PC-3 (cell line): Measurements from ENCODE around the gene RPS15. TPM values are rescaled to one million over a fixed set of nuclear protein-coding genes. Genes with fewer than 3 reads are reported as not detected.

Experiments
- ATAC-seq: fragments of 200-7000 bp; cut with Tn5 transposase; 2 replicates; pipeline ENCODE4 v1.9.1; 2020; ENCODE audit warnings: mild to moderate bottlenecking, moderate library complexity
- BruUV-seq: library from RNA; stranded (reverse); fragments of 400-500 nt; replicated peaks from 2 replicates; lab custom pipeline; 2021; lab: Mats Ljungman, UMichigan
- CTCF ChIA-PET: fragments of 300-600 bp; sonication (Branson Sonifier 250); formaldehyde crosslinking; loops from one replicate; lab custom pipeline; 2022; ENCODE audit warnings: antibody characterized with exemption; lab: Charles Lee
- POLR2A ChIA-PET: fragments of 300-600 bp; sonication (Branson Sonifier 250); formaldehyde crosslinking; loops from one replicate; lab custom pipeline; 2022; ENCODE audit warnings: antibody characterized with exemption; ENCODE audit not compliant: unreplicated experiment; lab: Charles Lee
- DNase-seq: peaks from one replicate; pipeline ENCODE4 v3.0.0-alpha.2; 2015
- H2AFZ ChIP-seq: fragments of 300-600 bp; sonication (generic); 2 replicates; pipeline ENCODE4 v1.6.0; 2016; ENCODE audit warnings: antibody characterized with exemption, low read length
- H3F3A ChIP-seq: fragments of 300-600 bp; sonication (generic); one replicate; pipeline ENCODE4 v1.6.0; 2017; ENCODE audit warnings: antibody characterized with exemption, low read length, control low read depth, mild to moderate bottlenecking; ENCODE audit not compliant: unreplicated experiment
- H3K27ac ChIP-seq: fragments of 300-600 bp; sonication (generic); 2 replicates; pipeline ENCODE4 v1.5.1; 2016; ENCODE audit warnings: mild to moderate bottlenecking, low read length
- H3K27me3 ChIP-seq: fragments of 300-600 bp; sonication (generic); 2 replicates; pipeline ENCODE4 v1.6.1; 2016; ENCODE audit warnings: low read length, mixed read lengths
- H3K36me3 ChIP-seq: fragments of 300-600 bp; sonication (generic); 2 replicates; pipeline ENCODE4 v1.6.1; 2016; ENCODE audit warnings: low read depth, mixed run types, low read length, mixed read lengths
- H3K4me1 ChIP-seq: fragments of 300-600 bp; sonication (generic); 2 replicates; pipeline ENCODE4 v1.5.1; 2016; ENCODE audit warnings: low read length; ENCODE audit not compliant: insufficient read depth
- H3K4me2 ChIP-seq: fragments of 300-600 bp; sonication (generic); 2 replicates; pipeline ENCODE4 v1.6.0; 2016; ENCODE audit warnings: low read length
- H3K4me3 ChIP-seq: fragments of 300-600 bp; sonication (generic); 2 replicates; pipeline ENCODE4 v1.5.1; 2016; ENCODE audit warnings: mild to moderate bottlenecking, low read length, mixed read lengths
- H3K79me2 ChIP-seq: fragments of 300-600 bp; sonication (generic); 2 replicates; pipeline ENCODE4 v1.6.1; 2017; ENCODE audit warnings: low read length, mixed read lengths
- H3K9ac ChIP-seq: fragments of 300-600 bp; sonication (generic); 2 replicates; pipeline ENCODE4 v1.6.0; 2016; ENCODE audit warnings: mild to moderate bottlenecking, low read length
- H3K9me2 ChIP-seq: fragments of 300-600 bp; sonication (generic); replicated peaks from 2 replicates; pipeline ENCODE4 v1.6.1; 2016; ENCODE audit warnings: mixed run types, low read length, mixed read lengths
- H3K9me3 ChIP-seq: fragments of 300-600 bp; sonication (generic); 2 replicates; pipeline ENCODE4 v1.6.1; 2016; ENCODE audit warnings: low read length, mixed read lengths
- H4K20me1 ChIP-seq: fragments of 300-600 bp; sonication (generic); 2 replicates; pipeline ENCODE4 v1.6.1; 2016; ENCODE audit warnings: low read length, mixed read lengths
- CTCF ChIP-seq: fragments of 300-600 bp; sonication (generic); conservative IDR thresholded peaks from 2 replicates; pipeline ENCODE4 v1.5.1; 2017; ENCODE audit warnings: antibody characterized with exemption, low read depth, mild to moderate bottlenecking, low read length
- EZH2 ChIP-seq: fragments of 300-600 bp; sonication (generic); IDR thresholded peaks from one replicate; pipeline ENCODE4 v1.6.1; 2017; ENCODE audit warnings: antibody characterized with exemption, mild to moderate bottlenecking, low read length; ENCODE audit not compliant: unreplicated experiment
- EZH2phosphoT487 ChIP-seq: fragments of 300-600 bp; sonication (generic); IDR thresholded peaks from 2 replicates; pipeline ENCODE4 v1.6.1; 2018; ENCODE audit warnings: mild to moderate bottlenecking, antibody characterized with exemption, low read length, borderline replicate concordance
- intact Hi-C: fragments of 100-400 bp; cut with micrococcal nuclease; formaldehyde crosslinking; loops from 2 replicates; pipeline ENCODE4 v1.9.0; 2023
- total RNA-seq: library from RNA; depleted of rRNA; stranded (reverse); fragments of >200 nt; gene quantifications from 2 replicates; pipeline ENCODE4 v1.2.3, GENCODE V29; 2014

RPS15 gene
- total RNA-seq, 1 experiment from 2014 or later: 1,797 TPM

GRCh38 chr19:1428738-1429391 is 9.3 kb upstream of the RPS15 start:
- CTCF ChIA-PET: no interaction called here
- Histone ChIP-seq H3F3A (no peaks in the 10 kb centered on the region), H3K27ac (no peak overlapping the region), H3K4me1 (no peaks in the 10 kb centered on the region), H3K4me2 (no peak overlapping the region), H3K9me3 (no peaks in the 10 kb centered on the region), H3K36me3 (peaks cover 13% of the 10 kb centered on the region; the same call in 1 of the 2 replicates), H2AFZ (no peak overlapping the region), H3K9ac (no peak overlapping the region), H3K79me2 (no peaks in the 10 kb centered on the region), H4K20me1 (no peaks in the 10 kb centered on the region), H3K4me3 (no peak overlapping the region), H3K9me2 (no peaks in the 10 kb centered on the region), H3K27me3 (no peaks in the 10 kb centered on the region)
- BruUV-seq: no TSS peak
- ATAC-seq (no peak; the same call in 1 of the 2 replicates), DNase-seq (no peak)
- TF ChIP-seq EZH2phosphoT487: no peak
- no peak for TF ChIP-seq CTCF
- TF ChIP-seq EZH2: no peak
- intact Hi-C loops: no loop called here
- POLR2A ChIA-PET: no interaction called here

- H3K27ac ChIP-seq: no peak overlapping the region
- intact Hi-C loops: no loop called here
- POLR2A ChIA-PET: no interaction called here
- no peak overlapping the region for H3K9ac ChIP-seq
- DNase-seq: no peak
- no peaks in the 10 kb centered on the region for H3K79me2 ChIP-seq
- no TSS peak for BruUV-seq
- no peaks in the 10 kb centered on the region for H3K27me3 ChIP-seq
- no peaks in the 10 kb centered on the region for H3K9me3 ChIP-seq
- peaks cover 13% of the 10 kb centered on the region; the same call in 1 of the 2 replicates for H3K36me3 ChIP-seq
- no peaks in the 10 kb centered on the region for H4K20me1 ChIP-seq
- TF ChIP-seq EZH2phosphoT487 (no peak), CTCF (no peak), EZH2 (no peak)
- ATAC-seq: peak; percentile 38
- H3K4me1 ChIP-seq: no peaks in the 10 kb centered on the region
- no peaks in the 10 kb centered on the region for H3K9me2 ChIP-seq
- no peak overlapping the region for H2AFZ ChIP-seq
- H3K4me3 ChIP-seq: no peak overlapping the region
- no peak overlapping the region for H3K4me2 ChIP-seq
- CTCF ChIA-PET: no interaction called here
- no peaks in the 10 kb centered on the region for H3F3A ChIP-seq
These were observed 8.4 kb upstream of the RPS15 start for GRCh38 chr19:1429750-1430149.

- TF ChIP-seq EZH2phosphoT487: no peak
- TF ChIP-seq EZH2: no peak
- no peak for TF ChIP-seq CTCF
- Histone ChIP-seq H3F3A (no peaks in the 10 kb centered on the region), H3K27me3 (no peaks in the 10 kb centered on the region), H3K4me1 (no peaks in the 10 kb centered on the region), H3K36me3 (peaks cover 10% of the 10 kb centered on the region; the same call in 1 of the 2 replicates), H2AFZ (no peak overlapping the region), H3K79me2 (no peaks in the 10 kb centered on the region), H4K20me1 (no peaks in the 10 kb centered on the region), H3K27ac (no peak overlapping the region), H3K9me2 (no peaks in the 10 kb centered on the region), H3K9me3 (no peaks in the 10 kb centered on the region), H3K4me2 (no peak overlapping the region), H3K9ac (no peak overlapping the region), H3K4me3 (no peak overlapping the region)
- ChIA-PET POLR2A (no interaction called here), CTCF (no interaction called here)
- BruUV-seq: no TSS peak
- ATAC-seq: no peak
- intact Hi-C loops: no loop called here
- DNase-seq: no peak
These were observed 8.0 kb upstream of the RPS15 start for GRCh38 chr19:1430246-1430645.
